Hepatic stellate cell (primary cell): ENCODE results near the gene GFI1B.
"Not testable (repeated sequence)": the region's sequence is repeated elsewhere in the genome, so short reads cannot be mapped to it uniquely, and the experiment has no call there.

Source experiments
- DNase-seq: peaks from one replicate; pipeline ENCODE4 v3.0.0; 2011; ENCODE audit warnings: low spot score

The GFI1B gene

GRCh38 chr9:133014696-133015095 is 36.2 kb downstream of the GFI1B start:
- DNase-seq = no peak

GRCh38 chr9:133023117-133023890 is 44.8 kb downstream of the GFI1B start:
- DNase-seq = no peak

GRCh38 chr9:133026426-133026825 is 47.9 kb downstream of the GFI1B start:
- DNase-seq = no peak

GRCh38 chr9:133027134-133027533 is 48.6 kb downstream of the GFI1B start:
- no peak for DNase-seq

GRCh38 chr9:133028221-133028620 is 49.7 kb downstream of the GFI1B start:
- DNase-seq = no peak

- DNase-seq = peak; percentile 20
Observed at GRCh38 chr9:133029994-133030316, 51.5 kb downstream of the GFI1B start.

- peak; percentile 100 for DNase-seq
Observed at GRCh38 chr9:133030317-133031129, 52.0 kb downstream of the GFI1B start, which contains the start of gene GTF3C5. Gene GTF3C5, plus strand, starts transcription at chr9:133030997. Its CDS starts 15 bp downstream, at chr9:133031012.

- DNase-seq = no peak
Observed at GRCh38 chr9:133031130-133031422, 52.6 kb downstream of the GFI1B start.

- DNase-seq = no peak
Observed at GRCh38 chr9:133031496-133031911, 53.0 kb downstream of the GFI1B start.

- no peak for DNase-seq
Observed at GRCh38 chr9:133032171-133032570, 53.7 kb downstream of the GFI1B start.

GRCh38 chr9:133035669-133036068 is 57.2 kb downstream of the GFI1B start:
- DNase-seq = no peak

GRCh38 chr9:133037775-133038515 is 59.5 kb downstream of the GFI1B start:
- DNase-seq = no peak

- not testable (repeated sequence) for DNase-seq
Observed at GRCh38 chr9:133040892-133041479, 62.5 kb downstream of the GFI1B start.
